Omental fat pad (tissue), 4 donors: ENCODE data around the gene DENND5B. TPM values are rescaled to one million over a fixed set of nuclear protein-coding genes. Genes with fewer than 3 reads are reported as not detected.
"Not testable (repeated sequence)": the region's sequence is repeated elsewhere in the genome, so short reads cannot be mapped to it uniquely, and the experiment has no call there.

Experiments
- ATAC-seq: fragments of 150-250 bp; one replicate; pipeline ENCODE4 v1.9.1; 2016; ENCODE audit warnings: mild to moderate bottlenecking, moderate library complexity; ENCODE audit not compliant: low FRiP score
- DNase-seq: peaks from one replicate; pipeline ENCODE4 v3.0.0-alpha.2; 2019; ENCODE audit warnings: low spot score
- CTCF ChIP-seq, 3 donors: fragments of 450-650 bp; IDR thresholded peaks; one replicate each; pipeline ENCODE4 v1.5.1; 2016 to 2017; ENCODE audit warnings: antibody characterized with exemption in 3 of 3, mild to moderate bottlenecking in 3 of 3, moderate library complexity in 2 of 3
- total RNA-seq, 4 donors: library from RNA; depleted of rRNA; stranded (reverse); fragments of >200 nt; gene quantifications; one replicate each; pipeline ENCODE4 v1.1.0, GENCODE V29; 2016

Gene DENND5B
- total RNA-seq, 4 donors from 2014 or later = 9.1 to 17.1 (median 15.8) TPM

GRCh38 chr12:31570880-31571279, 20.1 kb downstream of the DENND5B start:
- ATAC-seq (no peak), DNase-seq (no peak)
- TF ChIP-seq CTCF (IDR thresholded peaks at IDR 0.05) = no peak

- ATAC-seq, DNase-seq: not testable (repeated sequence)
These were observed 21.4 kb downstream of the DENND5B start for GRCh38 chr12:31569517-31569916.

GRCh38 chr12:31568498-31568897, 22.4 kb downstream of the DENND5B start:
- ATAC-seq = no peak
- DNase-seq = no peak
- TF ChIP-seq CTCF (IDR thresholded peaks at IDR 0.05) = no peak

- no peak for DNase-seq
- no peak for TF ChIP-seq CTCF (IDR thresholded peaks at IDR 0.05)
- ATAC-seq = no peak
These were observed 23.9 kb downstream of the DENND5B start for GRCh38 chr12:31567029-31567428.

GRCh38 chr12:31566547-31566946, 24.4 kb downstream of the DENND5B start:
- no peak for ATAC-seq
- no peak for TF ChIP-seq CTCF (IDR thresholded peaks at IDR 0.05)
- no peak for DNase-seq

- DNase-seq (no peak), ATAC-seq (no peak)
- TF ChIP-seq CTCF (IDR thresholded peaks at IDR 0.05) = no peak
These were observed 28.2 kb downstream of the DENND5B start for GRCh38 chr12:31562594-31563328.

GRCh38 chr12:31560516-31560915, 30.4 kb downstream of the DENND5B start:
- TF ChIP-seq CTCF (IDR thresholded peaks at IDR 0.05) = no peak
- no peak for ATAC-seq
- no peak for DNase-seq
